Activated CD4-positive, alpha-beta T cell treated with anti-CD3 and anti-CD28 coated beads for 1 hour (primary cell): ENCODE data around the gene EYA4.
"Not testable (repeated sequence)": the region's sequence is repeated elsewhere in the genome, so short reads cannot be mapped to it uniquely, and the experiment has no call there.

Experiments used
- DNase-seq: peaks from one replicate; pipeline ENCODE4 v3.0.0-alpha.2; 2020

Gene EYA4

DNA sequence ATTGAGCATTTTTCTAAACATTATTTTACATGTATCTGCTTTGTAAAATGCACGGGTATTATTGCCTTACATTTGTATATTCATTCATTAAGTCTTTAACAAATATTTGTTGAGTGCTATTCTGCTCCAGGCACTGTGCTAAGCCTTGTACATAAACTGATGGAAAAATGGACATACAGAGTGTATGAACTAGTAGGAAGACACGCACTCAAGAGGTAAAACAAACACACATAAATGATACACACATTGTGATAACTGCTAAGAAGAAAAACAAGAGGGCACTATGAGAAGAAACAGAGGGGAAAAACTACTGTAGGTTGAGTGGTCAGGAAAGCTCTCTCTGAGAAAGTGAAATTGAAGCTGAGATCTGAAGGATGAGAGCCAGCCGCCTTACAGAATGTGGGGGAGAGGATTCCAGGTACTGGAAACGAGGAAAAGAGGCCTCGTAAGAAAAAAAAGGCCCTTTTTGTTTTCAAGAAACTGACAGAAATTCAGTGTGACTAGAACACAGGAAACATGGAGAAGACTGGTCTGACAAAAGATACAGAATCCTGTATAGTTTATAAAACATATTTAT lies 117.5 kb downstream of the EYA4 start:
- DNase-seq = no peak

DNA sequence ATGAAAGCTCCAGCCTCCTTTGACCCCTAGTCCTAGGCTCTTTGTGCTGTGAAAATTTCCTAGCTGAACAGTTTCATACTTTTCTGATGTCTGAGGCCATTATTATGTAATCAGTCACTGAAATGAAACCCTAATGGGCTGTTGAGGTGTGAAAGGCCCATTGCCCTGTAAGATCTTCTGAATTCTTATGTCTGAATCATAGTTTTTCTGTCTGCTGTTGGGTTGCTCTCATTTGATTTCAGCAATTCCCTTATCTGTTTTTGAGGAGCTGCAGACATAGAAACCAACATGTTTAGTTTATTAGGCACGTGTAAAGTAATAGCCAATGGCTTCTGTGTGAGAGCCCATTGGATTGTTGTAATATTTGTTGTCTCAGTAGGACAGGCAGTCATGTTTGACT lies 118.1 kb downstream of the EYA4 start:
- DNase-seq = no peak

DNA sequence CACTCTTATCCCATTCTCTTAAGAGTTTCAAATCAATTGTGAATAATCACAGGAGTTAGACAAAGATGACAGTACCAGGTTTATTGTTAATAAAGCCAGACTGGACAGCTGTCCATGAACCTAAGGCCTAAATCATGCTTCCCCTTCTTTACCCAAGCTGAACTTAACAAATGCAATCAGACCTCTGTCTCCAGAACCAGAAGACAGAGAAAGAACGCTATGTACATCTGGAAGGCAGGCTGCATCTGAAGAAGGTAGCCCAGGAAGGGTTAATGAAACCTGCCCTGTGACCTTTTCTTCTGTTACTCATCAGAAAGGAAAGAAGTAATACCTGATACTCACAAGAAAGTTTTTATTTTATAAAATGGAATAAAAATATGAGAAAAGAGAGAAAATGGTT lies 118.6 kb downstream of the EYA4 start:
- DNase-seq = no peak

DNA sequence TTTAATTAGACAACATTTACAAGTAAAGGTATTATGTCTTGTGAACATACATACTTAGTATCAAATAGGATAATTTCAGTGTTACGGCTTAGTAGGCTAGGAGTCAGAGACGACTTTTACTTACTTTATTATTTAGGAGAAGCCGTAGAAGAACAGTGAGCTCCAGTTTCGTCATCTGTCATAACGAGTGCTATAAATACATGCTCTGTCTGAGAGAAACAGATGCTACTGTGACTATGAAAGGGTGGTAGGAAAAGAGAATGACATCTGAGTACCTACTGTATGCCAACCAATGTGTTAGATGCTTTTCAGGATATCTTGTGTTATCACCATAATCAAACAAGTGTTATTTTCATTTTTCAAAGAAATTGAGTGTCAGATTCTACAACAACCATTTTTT lies 119.0 kb downstream of the EYA4 start:
- no peak for DNase-seq

DNA sequence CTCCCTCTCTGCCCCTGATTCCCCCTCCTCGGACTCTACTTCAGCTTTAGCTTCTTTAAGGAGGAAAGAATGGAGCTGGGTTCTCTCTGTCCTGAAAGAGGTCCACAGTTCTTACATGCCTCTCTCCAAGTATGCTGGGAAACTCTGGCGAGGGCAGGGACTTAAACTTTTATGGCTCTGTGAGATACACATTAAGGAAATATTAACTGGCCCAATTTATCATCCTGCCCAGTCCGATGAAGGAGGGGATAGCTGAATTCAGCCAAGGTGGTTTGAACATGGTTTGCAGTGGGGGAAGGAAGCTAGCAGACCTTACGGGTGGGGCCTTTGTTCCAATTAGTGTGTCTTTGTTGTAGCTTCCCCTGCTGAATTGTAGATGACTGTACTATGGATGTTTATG lies 121.7 kb downstream of the EYA4 start:
- DNase-seq = no peak

DNA sequence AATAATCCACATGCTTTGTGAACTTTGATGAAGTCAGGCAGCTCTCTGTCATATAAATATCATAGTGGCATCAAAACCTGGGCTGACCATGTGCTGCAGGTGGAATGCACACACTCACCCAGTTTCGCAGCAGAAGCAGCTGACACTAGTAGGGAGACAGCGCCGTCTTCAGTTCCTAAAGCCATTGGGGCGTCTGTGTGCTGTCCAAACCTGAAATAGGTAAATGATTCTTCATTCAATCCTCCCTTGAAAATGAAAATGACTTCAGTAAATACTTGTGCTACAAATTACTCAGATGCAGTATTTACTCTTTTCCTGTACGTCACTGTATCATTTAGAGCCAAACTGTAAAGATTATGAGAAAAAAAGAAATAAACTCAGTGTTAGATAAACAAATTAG lies 127.5 kb downstream of the EYA4 start:
- DNase-seq = no peak

DNA sequence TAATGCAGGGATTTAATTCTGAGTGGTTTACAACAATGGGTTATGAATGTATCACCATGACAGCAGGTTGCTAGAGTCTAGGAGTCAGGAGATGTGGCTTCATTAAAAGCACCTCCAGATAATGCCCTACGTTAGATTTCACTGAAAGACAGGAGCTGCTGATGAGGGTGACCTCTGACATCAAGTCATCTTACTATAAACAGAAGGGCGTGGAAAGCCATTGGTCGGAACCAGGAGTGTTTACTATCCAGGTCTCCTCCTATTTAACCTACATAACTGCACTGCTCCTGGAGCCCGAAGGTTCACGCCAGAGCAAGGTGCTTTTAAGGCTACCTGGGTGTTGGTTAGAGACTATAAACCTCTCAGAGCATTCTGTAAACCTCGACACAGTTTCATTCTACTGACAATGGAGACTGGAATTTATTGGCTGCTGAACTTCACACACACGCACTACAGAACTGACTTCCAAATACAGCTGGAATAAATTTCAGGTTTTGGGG lies 128.7 kb downstream of the EYA4 start:
- no peak for DNase-seq

DNA sequence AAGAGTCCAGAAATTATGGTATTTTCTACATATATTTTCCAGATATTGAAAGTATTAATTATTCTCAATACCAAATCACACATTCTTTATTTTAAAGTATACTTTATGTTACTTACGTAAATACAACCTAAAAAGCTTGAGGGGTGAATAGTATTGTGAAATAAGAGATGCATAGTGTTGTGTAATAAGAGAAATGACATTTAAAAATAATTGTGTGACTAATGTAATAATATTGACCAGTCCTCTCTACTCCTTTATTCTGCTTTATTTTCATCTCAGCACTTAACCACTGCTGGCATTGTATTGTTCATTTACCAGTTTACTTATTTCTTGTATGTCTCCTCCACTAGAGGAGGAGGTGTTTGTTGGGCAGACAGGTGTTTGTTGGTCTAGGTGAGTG lies 135.6 kb downstream of the EYA4 start:
- DNase-seq = no peak

DNA sequence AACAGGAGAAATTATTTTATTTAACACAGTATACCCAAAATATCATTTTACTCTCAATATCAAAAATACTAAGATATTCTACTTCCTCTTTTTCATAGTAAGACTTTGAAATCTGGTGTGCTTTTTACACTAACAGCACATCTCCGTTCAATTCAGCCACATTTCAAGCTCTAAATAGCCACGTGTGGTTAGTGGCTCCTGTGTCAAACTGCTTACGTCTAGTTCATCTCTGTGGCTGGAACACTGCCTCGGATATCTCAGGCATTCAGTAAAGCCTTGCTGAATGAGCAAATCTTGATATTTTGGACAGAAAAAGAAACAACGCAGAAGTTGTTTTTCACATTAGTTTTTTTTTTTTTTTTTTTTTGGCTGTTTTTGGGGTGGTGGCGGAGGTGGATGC lies 136.1 kb downstream of the EYA4 start:
- DNase-seq = no peak

DNA sequence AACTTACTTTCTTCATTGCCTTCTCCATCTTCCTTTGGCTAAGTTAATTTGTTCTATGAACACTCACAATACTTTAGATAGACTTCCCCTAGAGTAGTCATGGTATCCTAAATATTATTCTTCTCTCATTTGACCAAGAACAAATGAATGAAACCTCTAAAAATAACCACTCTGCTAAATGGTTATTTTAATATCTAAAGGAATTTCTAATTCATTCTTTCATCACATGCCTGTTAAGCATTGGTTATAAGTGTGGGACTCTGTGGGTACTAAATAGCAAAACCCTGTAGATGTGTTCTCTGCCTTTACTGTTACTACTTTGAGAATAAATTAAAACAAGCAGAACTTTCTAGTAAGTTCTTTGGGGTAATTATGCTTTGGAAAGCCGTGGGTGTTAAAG lies 138.9 kb downstream of the EYA4 start:
- no peak for DNase-seq

DNA sequence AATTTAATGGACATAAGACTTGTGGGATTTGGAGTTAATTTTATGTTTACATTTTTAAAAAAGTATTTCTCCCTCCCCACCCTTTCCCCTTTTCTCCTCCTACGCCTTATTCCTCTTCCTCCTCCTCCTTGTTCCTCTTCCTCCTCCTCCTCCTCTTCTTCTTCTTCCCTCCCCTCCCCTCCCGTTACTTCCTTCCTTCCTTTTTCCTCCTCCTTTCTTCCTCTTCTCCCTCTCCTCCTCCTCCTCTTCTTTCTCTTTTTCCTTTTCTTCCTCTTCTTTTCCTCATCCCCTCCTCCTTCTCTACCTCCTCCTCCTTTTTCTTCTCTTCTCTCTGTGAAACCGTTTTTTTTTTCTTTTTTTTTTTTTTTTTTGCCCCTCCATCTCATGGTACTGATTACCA lies 139.6 kb downstream of the EYA4 start:
- no peak for DNase-seq

DNA sequence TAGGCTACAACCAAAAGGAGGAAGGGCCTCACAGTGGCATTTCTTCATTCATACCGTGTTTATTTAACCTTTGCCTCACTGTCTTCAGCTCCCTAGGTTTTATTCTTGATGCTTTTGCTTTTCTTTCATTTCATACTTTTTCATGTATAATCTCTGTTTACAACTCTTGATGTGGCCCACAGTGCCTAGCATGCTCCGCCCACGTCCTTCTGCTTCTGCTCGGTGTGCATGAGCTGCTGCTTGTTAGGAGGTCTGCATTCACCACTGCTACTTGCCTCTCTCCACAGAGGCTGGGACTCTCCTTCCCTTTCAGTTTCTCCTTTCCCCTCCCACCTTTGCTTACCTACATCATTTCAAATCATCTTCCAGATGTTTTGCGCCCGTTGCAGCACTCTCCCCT lies 147.6 kb downstream of the EYA4 start:
- no peak for DNase-seq

DNA sequence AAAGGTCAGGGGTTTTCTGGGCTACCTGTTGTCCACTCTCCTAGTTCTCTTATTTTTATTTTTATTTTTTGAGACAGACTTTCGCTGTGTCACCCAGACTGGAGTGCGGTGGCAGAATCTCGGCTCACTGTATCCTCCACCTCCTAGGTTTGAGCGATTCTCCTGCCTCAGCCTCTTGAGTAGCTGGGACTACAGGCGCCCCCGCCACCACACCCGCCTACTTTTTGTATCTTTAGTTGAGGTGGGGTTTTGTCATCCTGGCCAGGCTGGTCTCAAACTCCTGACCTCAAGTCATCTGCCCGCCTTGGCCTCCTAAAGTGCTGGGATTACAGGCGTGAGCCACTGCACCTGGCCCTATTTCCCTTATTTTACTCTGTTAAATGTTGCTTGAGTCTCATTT lies 149.0 kb downstream of the EYA4 start:
- DNase-seq = no peak

DNA sequence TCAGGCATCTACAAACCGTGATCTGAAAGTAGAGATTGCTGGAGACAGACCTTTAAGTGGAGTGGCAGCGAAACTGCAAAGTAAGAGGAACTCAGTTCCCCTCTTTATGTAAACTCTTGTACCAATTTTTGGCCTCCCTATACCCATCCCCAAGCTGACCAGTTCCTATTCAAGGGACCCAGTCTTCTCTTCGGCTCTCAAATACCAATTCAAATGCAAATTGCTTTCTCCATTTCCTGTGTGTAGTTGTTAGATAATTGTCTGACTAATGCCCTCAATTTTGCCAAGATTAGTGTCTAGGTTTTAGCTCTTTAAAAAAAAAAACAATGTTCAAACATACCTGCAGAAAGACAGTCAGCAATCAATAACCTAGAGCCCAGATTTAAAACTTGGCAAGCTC lies 150.9 kb downstream of the EYA4 start:
- DNase-seq = no peak

DNA sequence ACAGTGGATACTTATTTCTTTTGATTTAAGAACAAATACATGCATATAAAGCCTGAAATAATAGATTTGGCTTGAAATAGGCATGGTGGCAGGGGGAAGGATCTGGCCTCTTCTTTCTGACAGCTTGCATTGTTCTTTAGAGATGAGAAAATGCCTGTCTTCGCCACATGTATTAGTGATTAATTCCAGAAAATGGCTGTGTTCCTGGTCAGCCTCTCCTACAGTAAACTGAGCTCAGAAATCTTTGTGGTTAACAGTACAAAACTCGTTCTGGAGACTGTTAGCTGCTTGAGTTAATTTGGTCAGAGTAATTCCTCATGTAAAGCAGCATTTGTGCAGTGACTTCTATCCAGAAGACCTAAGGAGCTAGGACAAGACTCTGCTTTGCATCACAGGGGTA lies 151.5 kb downstream of the EYA4 start:
- no peak for DNase-seq

DNA sequence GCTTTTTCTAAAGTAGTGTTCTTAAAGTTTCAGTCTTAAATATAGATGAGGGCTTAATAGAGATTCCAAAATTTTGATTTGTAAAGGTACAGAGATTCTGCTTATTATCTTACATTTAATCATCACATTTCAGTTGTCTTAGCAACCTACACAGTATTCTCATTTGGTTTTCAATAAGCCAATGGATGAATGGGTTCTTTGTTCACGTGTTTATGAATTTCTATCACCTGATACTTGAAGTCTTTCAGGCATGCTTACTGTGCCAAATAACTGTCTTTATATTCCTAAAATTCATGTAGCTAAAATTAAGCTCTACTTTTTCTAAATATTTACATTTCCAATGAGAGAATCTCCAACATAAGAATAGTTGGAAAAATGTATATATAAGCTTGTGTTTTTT lies 152.7 kb downstream of the EYA4 start:
- no peak for DNase-seq

DNA sequence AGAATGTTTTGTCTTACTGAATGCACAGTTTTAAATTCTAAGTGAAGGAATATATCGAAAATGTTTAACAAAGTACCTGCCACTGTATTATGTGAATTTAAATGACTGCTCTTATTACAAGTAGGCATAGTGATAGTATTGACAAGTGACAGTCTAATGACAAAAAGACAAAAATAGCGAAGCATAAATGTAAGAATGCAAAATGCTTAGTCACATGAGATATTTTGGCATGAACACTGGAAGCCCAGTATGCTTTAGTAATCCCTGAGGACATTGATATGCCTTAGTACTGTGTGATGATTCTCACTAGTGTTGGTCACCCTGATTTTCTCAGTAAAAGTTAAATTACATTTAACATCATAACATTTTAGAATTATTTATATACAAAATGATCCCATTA lies 153.5 kb downstream of the EYA4 start:
- no peak for DNase-seq

DNA sequence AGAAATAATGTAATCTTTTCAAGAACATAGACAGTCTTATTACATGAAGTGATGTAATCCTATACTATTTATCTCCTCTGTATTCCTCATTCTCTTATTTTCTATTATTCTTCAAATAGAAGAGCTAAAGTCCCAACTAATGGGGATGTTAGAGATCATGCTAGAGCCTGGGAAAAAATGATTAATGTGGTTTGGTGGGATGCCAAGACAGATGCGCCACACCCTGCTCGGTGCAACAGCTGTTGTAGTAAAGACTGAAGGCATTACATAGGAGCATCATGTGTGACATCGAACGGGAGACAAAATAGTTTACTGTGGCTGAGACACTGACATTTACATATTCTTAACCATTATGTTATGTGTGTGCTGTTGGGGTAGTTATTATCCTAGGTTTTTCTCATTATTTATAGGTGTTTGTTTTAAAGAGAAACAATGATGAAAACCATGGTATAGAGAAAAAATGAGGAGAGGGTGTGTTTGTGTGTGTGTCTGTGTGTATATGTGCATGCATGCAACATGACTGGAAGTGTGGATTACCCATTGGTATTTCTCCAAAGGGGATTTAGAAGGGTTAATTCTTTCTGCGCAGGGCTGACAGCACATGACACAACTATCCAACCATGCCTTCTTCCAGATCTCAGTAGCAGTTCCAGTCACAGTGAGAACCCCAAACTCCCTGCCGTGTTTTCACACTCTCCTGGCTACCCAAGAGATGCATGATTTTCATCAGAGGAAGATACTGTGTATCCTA lies 155.3 kb downstream of the EYA4 start:
- no peak for DNase-seq

DNA sequence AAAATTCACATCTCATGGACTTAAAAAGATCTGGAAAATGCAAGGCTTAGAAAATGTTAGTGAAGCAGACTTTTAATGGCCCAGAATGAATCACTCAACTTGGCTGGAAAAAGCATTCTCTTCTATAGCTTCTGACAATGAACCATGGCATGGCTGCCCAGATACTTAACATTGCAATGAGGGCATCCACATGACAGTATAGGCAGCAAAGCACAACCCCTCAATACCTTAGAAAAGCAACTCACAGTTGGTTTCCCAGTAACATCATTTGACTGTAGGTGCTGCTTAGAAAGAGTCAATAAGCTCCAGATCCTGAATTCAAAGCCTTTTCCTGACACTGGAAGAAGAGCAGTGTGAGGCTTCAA lies 155.8 kb downstream of the EYA4 start:
- DNase-seq = no peak

DNA sequence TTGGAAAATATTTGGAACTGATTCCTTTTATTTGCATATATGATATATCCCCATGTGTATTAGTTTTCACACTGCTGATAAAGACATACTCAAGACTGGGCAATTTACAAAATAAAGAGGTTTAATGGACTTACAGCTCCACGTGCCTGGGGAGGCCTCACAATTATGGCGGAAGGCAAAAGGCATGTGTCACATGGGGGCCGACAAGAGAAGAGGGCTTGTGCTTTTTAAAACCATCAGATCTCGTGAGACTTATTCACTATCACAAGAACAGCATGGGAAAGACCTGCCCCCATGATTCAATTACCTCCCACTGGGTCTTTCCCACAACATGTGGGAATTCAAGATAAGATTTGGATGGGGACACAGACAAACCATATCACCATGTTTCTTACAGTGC lies 156.4 kb downstream of the EYA4 start:
- not testable (repeated sequence) for DNase-seq

DNA sequence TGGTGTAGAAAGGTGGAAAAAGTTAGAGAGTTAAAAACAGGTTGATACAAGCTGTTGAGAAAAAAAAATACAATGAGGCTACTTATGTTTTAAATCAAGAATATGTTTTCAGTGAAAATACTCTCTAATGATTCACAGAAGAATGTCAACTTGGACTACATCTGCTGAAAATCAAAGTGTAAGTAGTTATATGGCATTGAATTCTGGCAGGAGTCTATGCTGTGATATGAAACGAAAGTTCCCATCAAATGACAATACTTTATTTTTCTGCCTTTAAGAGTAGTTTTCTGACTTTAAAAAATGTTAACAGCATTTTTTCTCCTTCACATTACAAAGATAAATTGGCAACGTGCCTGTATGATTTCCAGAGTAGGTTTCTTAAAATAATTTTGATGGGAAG lies 158.3 kb downstream of the EYA4 start:
- DNase-seq = no peak

DNA sequence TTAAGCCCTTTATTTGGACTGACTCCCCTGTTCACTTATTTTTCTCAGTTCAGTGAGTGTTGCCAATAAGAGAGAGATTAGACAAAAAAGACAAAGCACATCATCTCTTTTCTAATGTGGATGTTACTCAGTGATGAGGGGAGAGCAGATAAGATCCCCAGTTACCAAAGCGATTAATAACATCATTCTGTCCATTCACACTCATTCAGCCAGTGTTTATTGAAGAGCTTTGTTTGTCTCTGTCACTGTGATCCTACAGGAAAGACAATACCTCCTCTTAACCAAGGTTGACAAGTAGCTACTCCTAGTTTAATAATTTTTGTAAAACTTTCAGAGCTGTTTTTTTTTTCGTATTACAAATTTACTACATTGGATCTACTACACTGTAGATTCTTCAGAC lies 163.0 kb downstream of the EYA4 start:
- no peak for DNase-seq

DNA sequence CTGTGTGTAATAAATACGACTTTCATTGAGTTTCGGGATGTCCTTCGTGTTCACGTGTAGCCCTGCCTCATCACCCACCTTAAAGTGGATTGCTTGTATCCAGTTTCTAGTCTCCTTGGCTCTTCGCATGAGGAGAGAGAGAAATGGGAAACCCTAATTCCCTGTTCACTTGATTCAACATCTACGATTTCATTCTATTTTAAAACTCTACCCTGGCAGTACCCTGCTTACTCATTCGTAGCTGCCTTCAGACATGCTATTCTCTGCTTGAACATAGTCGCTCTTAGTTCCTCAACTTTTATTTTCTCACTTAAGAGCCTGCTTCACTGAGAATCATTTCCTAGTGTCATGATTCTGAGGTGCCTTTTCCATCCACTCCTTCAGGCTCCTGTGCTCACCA lies 163.6 kb downstream of the EYA4 start:
- DNase-seq = no peak

DNA sequence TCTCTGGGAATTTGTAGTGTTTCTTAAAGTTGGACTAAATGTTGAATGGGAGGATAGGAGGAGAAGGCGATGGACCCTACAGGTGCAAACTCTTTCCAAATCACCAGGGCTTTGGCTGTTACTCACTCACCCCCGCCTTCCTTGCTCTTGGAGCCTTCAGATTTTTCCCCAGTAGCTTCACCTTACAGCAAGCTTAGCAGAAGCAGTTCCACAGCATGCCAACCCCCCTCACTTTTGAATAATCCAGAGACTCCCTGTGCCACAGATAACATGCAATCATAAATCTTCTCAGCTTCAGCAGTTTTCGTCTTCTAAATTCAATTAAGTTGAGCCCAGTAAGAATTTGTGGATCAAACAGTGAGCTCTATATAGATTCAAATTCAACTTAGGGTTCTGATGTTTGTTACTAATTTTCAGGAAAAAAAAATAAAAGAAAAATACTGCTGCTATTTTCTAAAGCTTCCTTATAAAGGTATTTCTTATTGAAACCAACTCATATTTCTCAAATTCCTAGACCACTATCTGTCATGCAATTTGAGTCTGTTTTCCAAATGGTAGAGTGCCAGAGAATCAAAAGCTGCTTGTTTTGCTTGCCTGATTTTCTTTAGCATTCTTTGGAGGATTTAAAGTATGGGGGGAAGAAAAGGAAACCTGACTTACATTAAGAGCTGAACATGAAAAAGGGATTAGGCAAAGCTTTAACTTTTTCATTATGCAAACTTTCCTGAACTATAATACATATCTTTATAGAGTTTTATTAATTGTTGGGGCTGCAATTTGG lies 166.4 kb downstream of the EYA4 start:
- no peak for DNase-seq
